ENCODE data around the gene TAC1. TPM values are rescaled to one million over a fixed set of nuclear protein-coding genes. Genes with fewer than 3 reads are reported as not detected.

The TAC1 gene
- total and polyA plus RNA-seq, 2 donors (not counting 1 experiment from before 2014, with no cell fraction given) = 0.33 TPM; not detected in 1

- no peak for DNase-seq (ENCODE audit: low read depth in 2 of 2)
These were observed 37.5 kb upstream of the TAC1 start for GRCh38 chr7:97694355-97694754.

GRCh38 chr7:97697396-97697795, 34.5 kb upstream of the TAC1 start:
- Histone ChIP-seq H3K4me2 (ENCODE audit: extremely low read depth, insufficient read depth, low read length) (no peak overlapping the region), H3K27me3 (ENCODE audit: control insufficient read depth, insufficient read depth, low read length) (no peaks in the 10 kb centered on the region), H4K20me1 (ENCODE audit: control insufficient read depth, extremely low read depth, insufficient read depth, low read length) (no peaks in the 10 kb centered on the region), H3K9ac (ENCODE audit: insufficient read depth, low read length) (no peak overlapping the region), H2AFZ (ENCODE audit: low read length) (no peak overlapping the region), H3K79me2 (ENCODE audit: control insufficient read depth, insufficient read depth, low read length) (no peaks in the 10 kb centered on the region), H3K27ac (ENCODE audit: insufficient read depth, low read length) (no peak overlapping the region), H3K36me3 (ENCODE audit: control insufficient read depth, insufficient read depth, low read length) (no peaks in the 10 kb centered on the region), H3K9me3 (ENCODE audit: control insufficient read depth, insufficient read depth, low read depth, low read length) (no peaks in the 10 kb centered on the region), H3K4me3 (replicated peaks in 1 of 4; ENCODE audit: control extremely low read depth in 1 of 4, insufficient read depth in 1 of 4, low read depth in 3 of 4, low read length in 4 of 4) (no peak overlapping the region), H3K4me1 (ENCODE audit: control insufficient read depth, extremely low read depth, insufficient read depth, low read length) (no peaks in the 10 kb centered on the region)
- DNase-seq (ENCODE audit: low read depth in 2 of 2) = no peak
- no peak for TF ChIP-seq CTCF (conservative IDR thresholded peaks at IDR 0.05 in 1 of 2, IDR thresholded peaks at IDR 0.05 in 1 of 2; ENCODE audit: low read depth in 1 of 2, low read length in 2 of 2)
- TF ChIP-seq EZH2 (IDR thresholded peaks at IDR 0.05; ENCODE audit: low read length, missing control alignments) = no peak

More at GRCh38 chr7:97694355-97694754, 37.5 kb upstream of the TAC1 start:
- Histone ChIP-seq H3K4me1 (ENCODE audit: control insufficient read depth, extremely low read depth, insufficient read depth, low read length) (no peaks in the 10 kb centered on the region), H2AFZ (ENCODE audit: low read length) (no peak overlapping the region), H3K27me3 (ENCODE audit: control insufficient read depth, insufficient read depth, low read length) (no peaks in the 10 kb centered on the region), H3K9ac (ENCODE audit: insufficient read depth, low read length) (no peak overlapping the region), H4K20me1 (ENCODE audit: control insufficient read depth, extremely low read depth, insufficient read depth, low read length) (no peaks in the 10 kb centered on the region), H3K36me3 (ENCODE audit: control insufficient read depth, insufficient read depth, low read length) (no peaks in the 10 kb centered on the region), H3K9me3 (ENCODE audit: control insufficient read depth, insufficient read depth, low read depth, low read length) (no peaks in the 10 kb centered on the region), H3K4me3 (replicated peaks in 1 of 4; ENCODE audit: control extremely low read depth in 1 of 4, insufficient read depth in 1 of 4, low read depth in 3 of 4, low read length in 4 of 4) (no peak overlapping the region), H3K27ac (ENCODE audit: insufficient read depth, low read length) (no peak overlapping the region), H3K4me2 (ENCODE audit: extremely low read depth, insufficient read depth, low read length) (no peak overlapping the region), H3K79me2 (ENCODE audit: control insufficient read depth, insufficient read depth, low read length) (no peaks in the 10 kb centered on the region)
- TF ChIP-seq EZH2 (IDR thresholded peaks at IDR 0.05; ENCODE audit: low read length, missing control alignments) (no peak), CTCF (conservative IDR thresholded peaks at IDR 0.05 in 1 of 2, IDR thresholded peaks at IDR 0.05 in 1 of 2; ENCODE audit: low read depth in 1 of 2, low read length in 2 of 2) (no peak)

- no peaks in the 10 kb centered on the region for H3K4me1 ChIP-seq (ENCODE audit: control insufficient read depth, extremely low read depth, insufficient read depth, low read length)
- no peak for TF ChIP-seq CTCF (conservative IDR thresholded peaks at IDR 0.05 in 1 of 2, IDR thresholded peaks at IDR 0.05 in 1 of 2; ENCODE audit: low read depth in 1 of 2, low read length in 2 of 2)
- no peak for TF ChIP-seq EZH2 (IDR thresholded peaks at IDR 0.05; ENCODE audit: low read length, missing control alignments)
- H3K36me3 ChIP-seq (ENCODE audit: control insufficient read depth, insufficient read depth, low read length) = no peaks in the 10 kb centered on the region
- no peak overlapping the region for H3K4me3 ChIP-seq (replicated peaks in 1 of 4; ENCODE audit: control extremely low read depth in 1 of 4, insufficient read depth in 1 of 4, low read depth in 3 of 4, low read length in 4 of 4)
- no peak for DNase-seq (ENCODE audit: low read depth in 2 of 2)
- no peaks in the 10 kb centered on the region for H3K79me2 ChIP-seq (ENCODE audit: control insufficient read depth, insufficient read depth, low read length)
- no peaks in the 10 kb centered on the region for H3K9me3 ChIP-seq (ENCODE audit: control insufficient read depth, insufficient read depth, low read depth, low read length)
- H4K20me1 ChIP-seq (ENCODE audit: control insufficient read depth, extremely low read depth, insufficient read depth, low read length) = no peaks in the 10 kb centered on the region
- H3K9ac ChIP-seq (ENCODE audit: insufficient read depth, low read length) = no peak overlapping the region
- H3K27ac ChIP-seq (ENCODE audit: insufficient read depth, low read length) = no peak overlapping the region
- no peak overlapping the region for H2AFZ ChIP-seq (ENCODE audit: low read length)
- no peaks in the 10 kb centered on the region for H3K27me3 ChIP-seq (ENCODE audit: control insufficient read depth, insufficient read depth, low read length)
- no peak overlapping the region for H3K4me2 ChIP-seq (ENCODE audit: extremely low read depth, insufficient read depth, low read length)
These were observed 9.5 kb upstream of the TAC1 start for GRCh38 chr7:97722386-97722785.

Data from fibroblast of lung (primary cell).